ENCODE results near the gene TERT. TPM values are rescaled to one million over a fixed set of nuclear protein-coding genes. Genes with fewer than 3 reads are reported as not detected.
"Not testable (repeated sequence)": the region's sequence is repeated elsewhere in the genome, so short reads cannot be mapped to it uniquely, and the experiment has no call there.

Gene TERT
- total and polyA plus RNA-seq, 8 donors: 0.09 to 0.35 (median 0.14) TPM

GRCh38 chr5:1341863-1342262 lies 47.0 kb upstream of the TERT start:
- Histone ChIP-seq H3K36me3 (peaks cover 0 to 58% of the 10 kb centered on the region in 2 donors), H3K9me3 (no peaks in the 10 kb centered on the region), H3K27ac (no peak overlapping the region), H3K4me3 (no peak overlapping the region), H3K4me1 (peaks cover 15 to 28% of the 10 kb centered on the region in 2 donors), H3K27me3 (no peaks in the 10 kb centered on the region)
- DNase-seq (no peak), ATAC-seq (no peak)
- TF ChIP-seq CTCF (IDR thresholded peaks at IDR 0.05): no peak
- intact Hi-C loops (cut with DNase I): no loop called here

- ATAC-seq; intact Hi-C loops (cut with DNase I); H3K27ac ChIP-seq; H3K27me3 ChIP-seq; H3K4me3 ChIP-seq; H3K9me3 ChIP-seq: not testable (repeated sequence)
- peak in 1 of 4 donors; percentile 37 for DNase-seq
- Histone ChIP-seq H3K4me1 (peaks cover 10 to 18% of the 10 kb centered on the region in 2 donors), H3K36me3 (peaks cover 0 to 78% of the 10 kb centered on the region in 2 donors)
Measured at GRCh38 chr5:1339818-1340210, 44.9 kb upstream of the TERT start.

- intact Hi-C loops (cut with DNase I); H3K9me3 ChIP-seq; DNase-seq; H3K27ac ChIP-seq; ATAC-seq; H3K27me3 ChIP-seq; H3K4me3 ChIP-seq: not testable (repeated sequence)
- peaks cover 0 to 84% of the 10 kb centered on the region in 2 donors for H3K36me3 ChIP-seq
- peaks cover 10 to 18% of the 10 kb centered on the region in 2 donors for H3K4me1 ChIP-seq
Measured at GRCh38 chr5:1339139-1339817, 44.4 kb upstream of the TERT start.

GRCh38 chr5:1338506-1339070 lies 43.7 kb upstream of the TERT start:
- ATAC-seq: no peak
- no peak overlapping the region for H3K27ac ChIP-seq
- H3K27me3 ChIP-seq: no peaks in the 10 kb centered on the region
- intact Hi-C loops (cut with DNase I): no loop called here
- H3K4me1 ChIP-seq: peaks cover 6 to 13% of the 10 kb centered on the region in 2 donors
- DNase-seq: peak in 1 of 4 donors; percentile 77
- H3K36me3 ChIP-seq: peaks cover 0 to 91% of the 10 kb centered on the region in 2 donors
- no peaks in the 10 kb centered on the region for H3K9me3 ChIP-seq
- no peak for TF ChIP-seq CTCF (IDR thresholded peaks at IDR 0.05)
- H3K4me3 ChIP-seq: no peak overlapping the region

- DNase-seq: peak in 1 of 4 donors; percentile 38
- Histone ChIP-seq H3K27ac (no peak overlapping the region), H3K4me3 (no peak overlapping the region), H3K36me3 (peaks cover 0 to 92% of the 10 kb centered on the region in 2 donors), H3K27me3 (no peaks in the 10 kb centered on the region), H3K9me3 (no peaks in the 10 kb centered on the region), H3K4me1 (peaks cover 3 to 8% of the 10 kb centered on the region in 2 donors)
- intact Hi-C loops (cut with DNase I): no loop called here
- no peak for ATAC-seq
- TF ChIP-seq CTCF (IDR thresholded peaks at IDR 0.05): no peak
Measured at GRCh38 chr5:1338196-1338490, 43.3 kb upstream of the TERT start.

- TF ChIP-seq CTCF (IDR thresholded peaks at IDR 0.05): no peak
- DNase-seq (peak in 1 of 4 donors; percentile 60), ATAC-seq (no peak)
- intact Hi-C loops (cut with DNase I): no loop called here
- H3K4me3 ChIP-seq: no peak overlapping the region
- peaks cover 0 to 87% of the 10 kb centered on the region in 2 donors for H3K36me3 ChIP-seq
- H3K27me3 ChIP-seq: no peaks in the 10 kb centered on the region
- H3K9me3 ChIP-seq: no peaks in the 10 kb centered on the region
- H3K27ac ChIP-seq: no peak overlapping the region
- H3K4me1 ChIP-seq: peaks cover 0 to 3% of the 10 kb centered on the region in 2 donors
Measured at GRCh38 chr5:1337489-1338195, 42.8 kb upstream of the TERT start.

Measured in left lung (tissue), 10 donors.